Right atrium auricular region (tissue), 2 donors: ENCODE data around the gene MPO. TPM values are rescaled to one million over a fixed set of nuclear protein-coding genes. Genes with fewer than 3 reads are reported as not detected.

Experiments
- DNase-seq: peaks from one replicate; pipeline ENCODE4 v3.0.0-alpha.2; 2019; ENCODE audit warnings: low spot score
- H3K27ac ChIP-seq, 2 donors: fragments of 200-600 bp; sonication (generic); 1 replicate in 1 of 2; 2 replicates in 1 of 2; pipeline ENCODE4 v1.5.1; 2016 to 2019
- H3K27me3 ChIP-seq, 2 donors: fragments of 200-600 bp; sonication (generic); one replicate each; pipeline versions ENCODE4 v1.5.1 to v1.6.0; 2017 to 2019
- H3K36me3 ChIP-seq: fragments of 200-600 bp; sonication (generic); one replicate; pipeline ENCODE4 v1.5.1; 2016
- H3K4me1 ChIP-seq, 2 donors: fragments of 200-600 bp; sonication (generic); one replicate each; pipeline versions ENCODE4 v1.5.1 to v1.6.0; 2017 to 2019
- H3K4me3 ChIP-seq, 2 donors: fragments of 200-600 bp; sonication (generic); 1 replicate in 1 of 2; 2 replicates in 1 of 2; pipeline ENCODE4 v1.5.1; 2017 to 2019; ENCODE audit warnings: mild to moderate bottlenecking in 1 of 2, moderate library complexity in 1 of 2
- H3K9me3 ChIP-seq, 2 donors: fragments of 200-600 bp; sonication (generic); one replicate each; pipeline ENCODE4 v1.5.1; 2019
- CTCF ChIP-seq, 2 donors: fragments of 200-600 bp; sonication (generic); IDR thresholded peaks; one replicate each; pipeline ENCODE4 v1.5.1; 2019; ENCODE audit warnings: antibody characterized with exemption in 2 of 2
- total RNA-seq, 2 donors: library from RNA; depleted of rRNA; stranded (reverse); fragments of >200 nt; gene quantifications; one replicate each; pipeline ENCODE4 v1.1.0, GENCODE V29; 2016

The MPO gene
- total RNA-seq, 2 donors from 2014 or later = 0.12 to 0.30 TPM

DNA sequence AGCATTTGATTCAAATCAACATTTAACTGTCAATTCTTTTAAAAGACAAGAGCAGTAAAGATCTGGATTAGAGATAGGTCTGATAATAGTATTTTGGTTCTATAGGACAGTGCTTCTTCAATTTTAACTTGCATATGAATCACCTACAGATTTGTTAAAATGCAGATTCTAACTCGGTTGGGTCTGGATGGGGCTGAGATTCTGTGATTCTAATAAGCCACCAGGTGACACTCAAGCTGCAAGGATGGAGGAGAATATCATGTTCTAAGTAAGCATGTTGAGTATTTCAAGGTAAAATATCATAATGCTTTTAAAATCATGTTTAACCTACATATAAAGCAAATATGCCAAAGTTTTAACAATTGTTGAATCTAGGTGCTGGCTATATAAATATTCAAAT, 32.1 kb upstream of the MPO start:
- Histone ChIP-seq H3K4me1 (no peaks in the 10 kb centered on the region), H3K4me3 (no peak overlapping the region), H3K27ac (no peak overlapping the region), H3K36me3 (no peaks in the 10 kb centered on the region), H3K27me3 (no peaks in the 10 kb centered on the region), H3K9me3 (no peaks in the 10 kb centered on the region)
- no peak for TF ChIP-seq CTCF (IDR thresholded peaks at IDR 0.05)
- DNase-seq = no peak

DNA sequence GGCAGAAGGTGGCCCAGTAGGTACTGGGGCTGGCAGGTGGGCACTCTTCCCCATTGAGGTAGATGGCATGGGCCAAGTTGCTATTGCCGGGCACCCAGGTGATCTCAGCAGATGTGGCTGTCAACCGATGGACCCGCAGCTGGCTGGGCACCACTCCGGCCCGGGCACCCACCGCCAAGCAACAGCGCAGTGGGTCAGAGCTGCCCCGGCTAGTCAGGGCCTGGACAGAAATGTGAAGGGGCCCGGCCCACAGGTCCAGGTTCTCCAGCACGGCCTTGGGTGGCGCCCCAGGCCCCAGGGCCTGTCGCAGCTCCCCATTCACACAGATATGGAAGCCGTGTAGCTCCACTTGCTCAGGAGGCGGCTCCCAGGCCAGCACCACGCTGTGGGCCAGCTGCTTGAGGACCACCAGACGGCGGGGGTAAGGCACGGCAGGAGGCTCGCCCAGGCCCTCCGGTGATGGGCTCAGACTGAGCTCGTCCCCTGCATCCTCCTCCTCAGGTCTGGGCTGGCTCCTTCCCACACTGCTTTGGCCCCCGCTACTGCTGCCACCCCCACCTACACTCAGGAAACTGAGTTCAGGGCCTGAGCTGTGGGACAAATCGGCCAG, 31.4 kb upstream of the MPO start:
- no peak for TF ChIP-seq CTCF (IDR thresholded peaks at IDR 0.05)
- H3K27ac ChIP-seq = no peak overlapping the region
- DNase-seq = no peak
- H3K27me3 ChIP-seq = no peaks in the 10 kb centered on the region
- no peaks in the 10 kb centered on the region for H3K4me1 ChIP-seq
- H3K9me3 ChIP-seq = no peaks in the 10 kb centered on the region
- no peak overlapping the region for H3K4me3 ChIP-seq
- H3K36me3 ChIP-seq = no peaks in the 10 kb centered on the region

DNA sequence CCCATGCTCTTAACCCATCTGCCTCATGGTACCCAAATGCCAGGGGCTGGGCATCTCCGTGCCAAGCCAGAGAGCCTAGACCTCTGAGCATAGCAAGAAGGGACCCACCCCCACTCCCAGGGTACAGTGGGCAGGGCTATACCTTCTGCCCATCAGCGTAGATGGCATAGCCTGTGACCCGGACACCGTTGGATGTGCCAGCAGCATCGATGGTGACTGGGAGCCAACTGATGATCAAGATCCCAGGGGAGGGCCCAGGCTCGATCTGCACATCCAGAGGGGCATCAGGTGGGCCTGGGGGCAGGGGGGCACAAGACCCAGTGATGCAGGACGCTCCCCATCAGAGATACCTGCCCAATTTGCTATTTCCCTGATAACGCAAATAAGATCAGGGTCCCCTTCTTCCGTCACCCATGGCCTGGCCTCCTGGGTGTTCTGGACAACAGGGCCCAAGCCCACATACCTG, 30.7 kb upstream of the MPO start:
- H3K36me3 ChIP-seq = no peaks in the 10 kb centered on the region
- TF ChIP-seq CTCF (IDR thresholded peaks at IDR 0.05) = no peak
- H3K4me1 ChIP-seq = no peaks in the 10 kb centered on the region
- DNase-seq = no peak
- no peaks in the 10 kb centered on the region for H3K9me3 ChIP-seq
- no peak overlapping the region for H3K4me3 ChIP-seq
- no peaks in the 10 kb centered on the region for H3K27me3 ChIP-seq
- no peak overlapping the region for H3K27ac ChIP-seq

DNA sequence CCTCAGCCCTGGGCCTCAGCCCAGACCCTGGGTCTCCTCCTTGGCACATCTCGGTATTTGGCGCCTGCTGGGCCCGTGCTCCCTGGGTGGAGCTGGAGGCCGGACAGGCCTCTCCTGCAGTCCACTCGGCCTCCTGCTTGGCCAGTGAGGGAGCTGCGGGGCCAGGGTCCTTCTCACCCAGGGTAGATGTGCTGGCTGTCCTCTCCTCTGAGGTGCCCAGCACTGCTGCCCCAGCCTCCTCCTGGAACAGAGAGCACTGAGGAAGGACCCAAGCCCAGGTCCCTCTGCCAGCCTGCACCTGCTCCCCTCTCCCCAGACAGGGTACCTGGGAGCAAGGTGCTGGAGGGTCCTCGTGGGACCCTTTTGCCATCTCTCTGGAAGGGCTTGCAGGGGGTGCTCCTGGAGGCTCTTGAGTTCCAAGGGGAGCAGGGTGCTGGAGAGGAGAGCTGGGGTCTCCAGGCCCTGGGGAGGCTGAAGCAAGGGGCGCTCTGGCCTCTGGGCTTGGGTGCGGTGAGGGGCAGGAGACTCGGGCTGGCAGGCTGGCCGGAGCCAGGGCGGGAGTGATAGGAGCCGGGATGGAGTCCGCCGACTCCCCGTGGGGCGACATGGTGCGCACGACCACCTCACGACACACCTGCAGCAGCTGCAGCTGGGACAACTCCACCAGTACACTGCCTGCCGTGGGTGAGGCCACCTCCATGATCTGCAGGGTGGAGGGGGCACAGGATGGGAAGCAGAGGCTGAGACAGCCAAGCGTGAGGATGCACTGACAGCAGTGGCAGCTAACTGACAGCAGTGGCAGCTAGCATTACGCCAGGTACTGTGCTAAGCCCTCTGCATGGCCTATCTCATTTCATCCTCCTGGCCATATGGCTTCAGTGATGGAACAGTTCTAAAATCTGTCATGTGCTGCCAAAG, 30.0 kb upstream of the MPO start:
- H3K4me3 ChIP-seq = no peak overlapping the region
- no peaks in the 10 kb centered on the region for H3K9me3 ChIP-seq
- H3K36me3 ChIP-seq = no peaks in the 10 kb centered on the region
- no peaks in the 10 kb centered on the region for H3K27me3 ChIP-seq
- no peak for DNase-seq
- H3K4me1 ChIP-seq = no peaks in the 10 kb centered on the region
- H3K27ac ChIP-seq = no peak overlapping the region
- no peak for TF ChIP-seq CTCF (IDR thresholded peaks at IDR 0.05)

DNA sequence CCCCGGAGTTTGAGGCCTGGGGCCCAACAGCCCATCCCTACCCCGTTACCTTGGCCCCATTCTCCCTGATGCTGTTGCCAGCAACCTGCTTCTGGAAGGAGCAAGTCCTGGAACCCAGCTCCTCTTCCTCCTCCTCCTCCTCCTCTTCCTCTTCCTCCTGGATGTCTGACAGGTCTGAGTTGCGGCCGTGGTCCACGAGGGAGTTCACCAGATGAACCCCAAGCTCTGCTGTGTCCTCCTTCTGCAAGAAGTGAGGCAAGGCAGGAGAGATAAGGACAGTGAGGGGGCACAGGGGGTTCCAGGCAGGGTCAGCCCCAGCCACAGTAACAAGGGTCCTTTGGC, 29.2 kb upstream of the MPO start:
- Histone ChIP-seq H3K9me3 (no peaks in the 10 kb centered on the region), H3K4me3 (no peak overlapping the region), H3K4me1 (no peaks in the 10 kb centered on the region), H3K27me3 (no peaks in the 10 kb centered on the region), H3K27ac (no peak overlapping the region), H3K36me3 (no peaks in the 10 kb centered on the region)
- no peak for DNase-seq
- no peak for TF ChIP-seq CTCF (IDR thresholded peaks at IDR 0.05)
